Anterior cingulate cortex (tissue), 58 donors: ENCODE data around the gene COCH.

Source experiments
- DNase-seq, 58 donors: peaks; one replicate each; lab custom pipeline; 2025; lab: John Stamatoyannopoulos, UW

COCH gene

GRCh38 chr14:30874120-30874998 is at the start of gene COCH:
Gene COCH, plus strand, starts transcription at chr14:30874559. Its CDS starts 380 bp downstream, at chr14:30874939.
- peak in 6 of 58 donors; percentile 2 to 45 (median 12) for DNase-seq

DNA sequence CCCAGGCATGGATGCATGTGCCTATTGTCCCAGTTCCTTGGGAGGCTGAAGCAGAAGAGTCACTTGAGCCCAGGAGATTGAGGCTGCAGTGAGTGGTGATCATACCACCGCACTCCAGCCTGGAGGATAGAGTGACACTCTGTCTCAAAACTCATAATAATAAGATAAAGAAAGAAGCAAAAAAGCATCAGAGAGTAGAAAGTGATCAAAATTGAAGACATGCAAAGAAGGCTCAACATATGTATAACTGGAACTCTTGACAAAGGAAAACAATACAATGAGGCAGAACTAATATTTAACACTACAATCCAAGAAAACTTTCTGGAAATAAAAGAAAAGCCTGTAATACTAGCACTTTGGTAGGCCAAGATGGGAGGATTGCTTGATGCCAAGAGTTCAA is 48.3 kb upstream of the COCH start:
- no peak for DNase-seq

- DNase-seq, result no peak
Measured at GRCh38 chr14:30829853-30830252, 44.5 kb upstream of the COCH start.

DNA sequence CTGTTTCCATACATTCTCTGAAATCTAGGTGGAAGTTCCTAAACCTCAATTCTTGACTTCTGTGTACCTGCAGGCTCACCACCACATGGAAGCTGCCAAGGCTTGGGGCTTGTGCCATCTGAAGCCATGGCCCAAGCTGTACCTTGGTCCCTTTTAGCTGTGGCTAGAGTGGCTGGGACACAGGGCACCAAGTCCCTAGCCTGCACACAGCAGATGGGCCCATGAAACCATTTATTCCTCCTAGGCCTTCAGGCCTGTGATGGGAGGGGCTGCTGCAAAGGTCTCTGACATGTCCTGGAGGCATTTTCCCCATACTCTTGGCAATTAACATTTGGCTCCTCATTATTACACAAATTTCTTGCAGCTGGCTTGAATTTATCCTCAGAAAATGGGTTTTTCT is 40.0 kb upstream of the COCH start:
- DNase-seq, result no peak

GRCh38 chr14:30838351-30838750 is 36.0 kb upstream of the COCH start:
- no peak for DNase-seq

DNA sequence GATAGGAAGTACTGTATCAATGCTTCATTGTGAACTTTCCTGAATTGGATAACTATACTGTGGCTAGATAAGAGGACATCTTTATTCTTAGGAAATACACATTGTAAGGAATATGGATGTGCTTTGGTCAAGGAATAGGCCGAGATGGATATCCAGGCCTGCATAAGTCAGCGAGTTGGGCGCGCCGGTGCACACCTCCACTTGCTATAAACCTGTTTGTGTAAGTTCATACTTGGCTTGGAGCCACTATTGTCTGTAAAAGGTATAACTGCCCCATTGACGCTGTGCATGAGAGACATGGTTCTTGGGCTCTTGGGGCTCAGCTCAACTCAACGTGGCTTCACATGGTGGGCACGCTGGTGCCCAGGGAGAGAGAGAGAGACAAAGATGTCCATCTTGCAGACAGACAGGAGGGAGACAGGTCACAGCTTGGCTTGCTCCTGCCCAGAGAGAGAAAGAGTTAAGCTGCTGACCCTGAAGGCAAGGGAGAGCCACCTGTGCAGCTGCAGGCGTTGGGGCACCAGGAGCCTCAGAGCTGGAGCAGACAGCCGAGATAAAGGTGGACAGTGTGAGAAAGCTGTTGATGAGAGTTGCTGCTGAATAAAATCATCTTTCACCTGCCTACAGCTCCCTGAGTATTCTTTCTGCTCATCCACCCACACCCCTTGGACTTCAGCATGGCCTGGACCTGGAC is 34.1 kb upstream of the COCH start:
- DNase-seq, result no peak

DNA sequence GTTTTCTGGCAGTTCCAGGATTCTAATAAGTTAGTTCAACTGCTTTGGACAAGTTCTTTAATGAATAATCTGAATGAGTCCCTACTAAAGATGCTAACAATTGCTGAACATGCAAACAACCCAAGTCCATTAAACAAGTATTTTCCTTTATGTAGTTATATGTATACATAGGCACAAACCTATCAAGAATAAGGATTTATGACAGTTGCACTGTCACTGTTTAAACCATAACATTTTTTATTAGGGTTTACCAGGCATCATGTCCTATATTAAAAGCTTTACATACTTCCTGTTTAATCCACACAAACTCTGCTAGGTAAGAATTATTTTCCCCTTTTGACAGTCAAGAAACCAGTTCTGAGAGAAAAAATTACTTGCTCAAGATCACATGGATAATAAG is 31.9 kb upstream of the COCH start:
- DNase-seq, result no peak

GRCh38 chr14:30848449-30849240 is 25.7 kb upstream of the COCH start:
- no peak for DNase-seq

- DNase-seq, result no peak
Measured at GRCh38 chr14:30849354-30849753, 25.0 kb upstream of the COCH start.

- DNase-seq, result no peak
Measured at GRCh38 chr14:30849983-30850382, 24.4 kb upstream of the COCH start.

GRCh38 chr14:30853946-30854345 is 20.4 kb upstream of the COCH start:
- no peak for DNase-seq

DNA sequence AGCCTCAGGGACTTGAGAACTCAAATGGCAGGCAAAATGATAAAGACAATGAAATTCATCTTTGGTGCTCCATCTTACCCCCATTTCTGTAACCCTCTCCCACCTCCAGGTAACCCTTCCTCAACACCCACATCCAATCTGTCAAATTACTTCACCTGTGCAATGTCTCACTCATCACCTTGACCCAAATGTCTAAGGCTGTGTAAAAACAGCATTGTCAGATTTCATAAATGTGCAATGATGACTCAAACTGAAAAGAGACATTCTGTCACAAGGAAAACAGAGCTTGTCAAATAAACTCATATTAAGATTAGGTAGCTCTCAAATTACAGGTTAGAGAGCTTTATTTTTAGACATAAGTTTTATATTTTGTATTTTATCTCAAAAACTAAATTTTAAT is 19.9 kb upstream of the COCH start:
- DNase-seq, result no peak

DNA sequence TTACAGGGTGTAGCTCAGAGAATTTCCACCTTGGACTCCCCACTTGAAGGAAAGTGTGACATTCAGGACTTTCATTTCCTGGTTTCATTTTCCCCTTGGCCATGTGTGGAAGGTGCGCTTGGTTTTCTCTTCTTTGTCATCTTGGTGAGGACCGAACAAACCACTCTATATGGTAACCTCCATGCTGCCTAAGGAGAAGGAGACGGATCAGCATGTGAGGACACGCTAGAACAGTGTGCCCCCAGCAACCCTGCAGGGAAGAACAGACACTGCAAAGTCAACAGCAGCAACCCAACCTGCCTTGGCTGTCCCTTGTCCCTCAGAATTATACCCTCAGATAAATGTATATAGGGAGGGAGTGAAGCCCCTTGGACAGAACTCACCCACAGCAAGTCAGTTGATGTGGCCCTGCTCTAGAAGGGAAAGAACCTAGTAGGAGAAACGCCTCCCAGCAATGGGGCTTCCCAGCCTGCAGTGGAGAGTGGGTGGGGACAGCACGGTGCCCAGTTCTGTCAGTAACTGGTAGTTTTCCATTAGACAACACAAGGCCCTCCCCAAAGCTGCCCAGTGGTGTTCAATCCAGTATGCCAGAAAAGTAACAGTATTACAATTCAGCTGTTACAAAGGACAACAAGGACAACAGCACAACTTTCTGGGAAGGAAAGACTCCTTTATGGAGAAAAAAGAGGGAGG is 18.9 kb upstream of the COCH start:
- no peak for DNase-seq

DNA sequence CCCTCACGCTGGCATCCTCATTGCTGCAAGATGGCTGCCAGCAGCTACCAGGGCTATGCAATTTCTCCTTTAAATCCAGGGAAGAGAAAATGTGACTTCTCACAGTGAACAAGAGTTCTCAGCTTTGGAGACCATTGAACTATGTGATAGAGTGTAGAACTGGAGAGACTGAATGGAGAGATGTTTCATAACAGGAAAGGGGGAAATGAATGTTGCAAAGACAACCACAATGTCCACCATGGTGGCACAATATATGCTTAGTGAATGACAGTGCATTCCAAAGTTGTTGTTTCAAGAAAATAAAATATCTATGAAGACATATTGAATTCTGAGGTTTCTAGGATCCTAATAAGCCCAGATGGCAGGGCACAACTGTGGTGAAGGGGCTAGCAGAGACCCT is 13.2 kb upstream of the COCH start:
- DNase-seq, result no peak

DNA sequence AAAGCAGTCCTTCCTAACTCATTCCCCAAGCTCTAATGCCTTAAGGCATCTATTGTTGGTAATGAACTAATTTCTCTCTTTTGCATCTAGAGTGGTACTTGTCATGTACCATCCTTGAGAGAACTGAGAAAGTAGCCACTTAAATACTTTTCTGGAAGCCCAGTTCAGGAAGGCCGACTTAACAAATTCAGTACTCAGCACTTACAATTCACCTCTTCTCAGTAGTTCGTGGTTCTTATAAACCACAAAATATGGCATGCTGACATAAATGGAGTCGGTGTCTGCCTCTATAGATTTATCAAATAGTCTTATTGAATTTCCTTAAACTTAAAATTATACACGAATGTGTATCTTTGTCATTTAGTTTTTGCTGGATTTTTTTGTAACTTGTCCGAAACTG is 9.4 kb upstream of the COCH start:
- no peak for DNase-seq

GRCh38 chr14:30868736-30869135 is 5.6 kb upstream of the COCH start:
- DNase-seq, result no peak

DNA sequence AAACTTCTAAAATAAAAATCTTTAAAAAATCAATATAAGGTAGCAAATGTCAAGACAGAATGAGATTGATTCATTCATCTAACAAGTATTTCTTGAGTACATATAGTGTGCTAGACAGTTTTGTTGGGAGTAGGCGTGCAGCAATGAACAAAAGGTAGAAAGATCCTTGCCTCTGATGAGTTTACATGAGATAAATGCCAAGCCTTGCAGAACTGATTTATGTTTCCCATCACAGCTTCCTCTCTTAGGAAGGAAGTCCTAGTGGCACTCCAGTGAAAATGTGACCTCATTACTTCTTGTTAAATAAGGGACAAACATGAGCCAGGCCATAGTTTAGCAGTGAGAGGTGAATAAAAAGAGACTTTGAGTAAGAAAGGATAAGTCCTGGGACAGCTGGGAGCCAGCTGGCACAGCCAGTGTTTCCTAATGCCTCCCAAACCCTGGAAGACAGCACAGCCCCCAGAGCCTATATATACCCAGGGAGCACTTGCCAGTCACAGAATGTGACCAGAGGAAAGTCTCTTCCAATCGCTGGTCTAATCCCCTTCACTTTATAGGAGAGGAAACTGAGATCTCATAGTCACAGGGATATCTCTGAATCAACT is 4.7 kb upstream of the COCH start:
- no peak for DNase-seq

DNA sequence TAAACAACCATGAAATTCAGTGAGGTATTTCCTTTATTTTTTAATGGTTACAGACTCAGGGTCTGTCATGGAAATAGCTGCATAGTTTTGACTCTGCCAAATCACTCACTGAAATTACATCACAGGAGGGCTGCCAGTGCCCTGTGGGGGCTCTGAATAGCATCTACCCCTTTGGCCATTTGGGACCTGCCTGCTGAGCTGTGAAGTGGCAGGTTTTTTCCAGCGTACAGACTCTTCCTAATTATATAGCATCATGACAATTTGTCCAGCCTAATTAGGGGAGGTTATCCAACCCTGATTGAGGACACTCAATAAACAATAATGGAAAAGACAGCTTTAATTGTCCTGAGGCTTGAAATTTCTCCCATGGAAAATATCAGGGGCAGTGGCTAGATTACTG is 1.8 kb upstream of the COCH start:
- DNase-seq, result no peak

DNA sequence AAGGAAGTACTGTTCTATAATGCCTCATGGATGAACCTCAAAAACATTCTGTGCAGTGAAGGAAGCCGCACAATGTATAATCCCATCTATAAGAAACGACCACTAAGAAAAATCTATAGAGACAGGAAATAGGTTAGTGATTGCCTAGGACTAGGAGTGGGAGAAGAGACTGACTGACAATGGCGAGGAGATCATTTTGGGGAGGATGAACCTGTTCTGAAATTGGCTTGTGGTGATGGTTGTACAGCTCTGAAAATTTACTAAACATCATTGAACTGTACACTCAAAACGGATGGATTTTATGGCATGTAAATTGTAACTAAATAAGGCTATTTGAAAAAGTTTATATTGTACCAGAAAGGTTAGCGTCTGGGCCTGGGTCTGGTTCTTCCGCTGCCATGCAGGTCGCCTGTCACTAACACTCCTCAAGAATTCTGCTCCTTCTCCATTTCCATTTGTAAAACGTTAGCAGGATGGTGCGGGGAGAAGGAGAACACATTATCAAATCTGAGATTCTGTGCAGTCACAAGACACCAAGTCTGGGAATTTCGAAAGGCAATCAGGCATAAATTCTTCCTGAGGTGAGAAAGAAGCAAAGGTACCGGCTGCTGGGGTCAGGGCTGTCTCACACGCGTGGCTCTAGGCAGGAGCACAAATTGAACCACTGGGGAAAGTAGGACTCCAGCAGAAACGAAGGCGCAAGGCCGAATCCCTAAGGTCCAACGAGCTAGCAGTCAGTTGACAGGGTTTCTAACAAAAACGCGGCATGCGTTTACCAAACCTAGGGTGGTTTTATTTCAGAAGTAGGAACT is 845 bp upstream of the COCH start:
- no peak for DNase-seq
